GM21423 (cell line): ENCODE results near the gene SPINT1.
"Not testable (repeated sequence)": the region's sequence is repeated elsewhere in the genome, so short reads cannot be mapped to it uniquely, and the experiment has no call there.

Experiments used
- ATAC-seq: cut with Tn5 transposase; IDR thresholded peaks from one replicate; pipeline ENCODE4 v1.9.1; 2021; ENCODE audit warnings: mild to moderate bottlenecking, moderate library complexity; ENCODE audit not compliant: unreplicated experiment

The SPINT1 gene

GRCh38 chr15:40857601-40858341 lies 13.9 kb downstream of the SPINT1 start:
- ATAC-seq, result peak; percentile 62

GRCh38 chr15:40858706-40859105 lies 14.9 kb downstream of the SPINT1 start:
- ATAC-seq, result no peak

GRCh38 chr15:40859206-40859851 lies 15.5 kb downstream of the SPINT1 start:
- no peak for ATAC-seq

GRCh38 chr15:40861147-40861546 lies 17.3 kb downstream of the SPINT1 start:
- ATAC-seq, result not testable (repeated sequence)

DNA sequence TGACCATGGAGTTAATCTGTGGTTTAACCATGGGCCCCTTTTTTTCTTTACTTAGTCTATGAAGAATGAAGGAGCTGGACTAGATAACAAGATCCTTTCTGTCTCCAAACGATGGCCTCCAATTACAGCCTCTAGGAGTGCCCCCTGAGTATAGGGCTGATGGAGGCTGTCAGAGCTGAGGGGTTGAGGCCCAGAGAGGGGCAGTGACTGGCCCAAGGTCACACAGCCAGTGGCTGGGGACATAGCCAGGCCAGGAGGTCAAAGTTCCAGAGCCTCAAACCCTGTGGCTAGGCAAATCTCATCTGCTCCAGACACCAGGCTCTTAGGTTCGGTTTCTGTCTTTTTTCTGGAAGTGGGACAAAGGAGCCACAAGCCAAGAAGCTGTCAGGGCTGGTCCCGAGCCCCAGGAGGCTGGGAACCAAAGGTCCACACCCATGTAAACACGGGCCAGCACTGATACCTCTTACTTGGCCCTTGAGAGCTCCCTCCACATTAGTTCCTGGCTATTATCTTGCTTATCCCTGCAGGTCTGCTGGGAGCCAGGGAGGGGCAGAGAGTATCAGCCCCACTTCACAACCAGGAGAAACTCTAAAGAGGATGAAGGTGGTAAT lies 19.9 kb downstream of the SPINT1 start:
- ATAC-seq, result no peak

DNA sequence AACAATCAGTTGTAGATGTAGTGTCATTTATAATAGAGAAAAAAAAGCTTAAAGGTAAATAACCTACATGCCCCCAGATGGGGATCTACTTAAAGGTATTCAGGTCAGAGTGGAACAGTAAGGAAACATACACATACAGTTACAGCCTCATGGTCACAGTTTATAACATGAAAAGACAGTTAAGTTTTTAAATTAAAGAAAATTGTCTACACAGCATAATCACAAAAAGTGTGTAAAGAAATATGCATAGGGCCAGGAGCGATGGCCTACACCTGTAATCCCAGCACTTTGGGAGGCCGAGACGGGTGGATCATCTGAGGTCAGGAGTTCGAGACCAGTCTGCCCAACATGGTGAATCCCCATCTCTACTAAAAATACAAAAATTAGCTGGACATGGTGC lies 23.4 kb downstream of the SPINT1 start:
- ATAC-seq, result no peak

DNA sequence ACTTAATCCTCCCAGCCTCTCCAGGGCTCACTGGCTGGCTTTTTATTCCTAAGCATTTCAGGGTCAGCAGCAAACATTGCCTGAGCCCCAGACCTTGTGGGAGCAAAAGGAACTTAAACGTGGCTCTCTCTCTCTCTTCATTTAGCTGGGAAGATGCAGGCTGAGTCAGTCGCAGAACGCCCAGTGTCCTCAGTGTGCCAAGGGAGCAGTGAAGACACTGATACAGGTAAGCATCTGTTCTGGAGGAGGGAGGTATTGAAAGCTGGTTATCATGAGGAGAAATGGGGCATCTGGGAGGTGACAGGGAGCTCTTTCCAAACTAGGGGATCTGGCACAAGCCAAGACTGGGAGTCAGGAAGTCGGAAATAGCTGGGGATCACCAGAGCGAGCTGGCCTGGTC lies 25.8 kb downstream of the SPINT1 start:
- ATAC-seq, result no peak

GRCh38 chr15:40870716-40871115 lies 26.9 kb downstream of the SPINT1 start:
- no peak for ATAC-seq

DNA sequence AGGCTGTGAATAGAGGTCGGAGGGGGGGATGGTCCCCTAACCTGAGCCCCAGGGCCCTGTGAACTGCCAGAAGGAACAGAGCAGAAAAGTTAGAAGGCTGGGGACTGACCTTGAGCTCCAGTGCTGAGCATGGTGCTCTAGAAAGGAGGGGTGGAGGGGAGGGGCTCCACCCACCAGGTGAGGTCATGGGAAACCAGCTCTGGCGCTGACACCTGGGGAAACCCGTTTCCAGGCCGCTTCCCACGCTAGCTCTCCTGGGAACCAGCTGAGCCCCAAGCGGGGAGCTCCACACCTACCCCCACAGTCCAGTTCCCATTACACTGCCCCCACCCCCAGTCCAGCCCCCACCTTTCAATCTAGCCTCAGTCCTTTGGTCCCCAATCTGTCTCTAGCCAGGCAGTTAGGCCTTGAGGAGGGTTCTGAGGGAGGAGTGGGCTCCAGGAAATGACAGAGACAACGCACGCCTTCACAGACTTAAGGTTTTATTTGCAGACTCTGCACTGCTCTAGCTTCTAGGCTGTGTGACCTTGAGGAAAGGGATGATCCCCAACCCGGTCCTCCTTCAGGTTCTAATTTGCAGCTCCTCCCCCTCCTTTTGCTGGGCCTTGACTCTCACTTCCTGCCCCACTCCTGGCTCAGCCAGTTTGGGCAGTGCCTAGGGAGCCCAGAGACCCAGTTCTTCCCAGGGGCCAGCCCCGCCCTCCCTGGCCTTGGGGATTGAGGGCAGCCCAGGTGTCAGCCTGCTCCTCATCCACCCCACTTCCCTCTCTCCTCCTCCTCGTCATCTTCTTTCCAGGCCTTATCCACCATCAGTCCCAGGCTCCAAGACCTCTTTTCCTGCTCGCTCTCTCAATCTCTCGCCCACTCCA lies 28.1 kb downstream of the SPINT1 start:
- ATAC-seq, result no peak

DNA sequence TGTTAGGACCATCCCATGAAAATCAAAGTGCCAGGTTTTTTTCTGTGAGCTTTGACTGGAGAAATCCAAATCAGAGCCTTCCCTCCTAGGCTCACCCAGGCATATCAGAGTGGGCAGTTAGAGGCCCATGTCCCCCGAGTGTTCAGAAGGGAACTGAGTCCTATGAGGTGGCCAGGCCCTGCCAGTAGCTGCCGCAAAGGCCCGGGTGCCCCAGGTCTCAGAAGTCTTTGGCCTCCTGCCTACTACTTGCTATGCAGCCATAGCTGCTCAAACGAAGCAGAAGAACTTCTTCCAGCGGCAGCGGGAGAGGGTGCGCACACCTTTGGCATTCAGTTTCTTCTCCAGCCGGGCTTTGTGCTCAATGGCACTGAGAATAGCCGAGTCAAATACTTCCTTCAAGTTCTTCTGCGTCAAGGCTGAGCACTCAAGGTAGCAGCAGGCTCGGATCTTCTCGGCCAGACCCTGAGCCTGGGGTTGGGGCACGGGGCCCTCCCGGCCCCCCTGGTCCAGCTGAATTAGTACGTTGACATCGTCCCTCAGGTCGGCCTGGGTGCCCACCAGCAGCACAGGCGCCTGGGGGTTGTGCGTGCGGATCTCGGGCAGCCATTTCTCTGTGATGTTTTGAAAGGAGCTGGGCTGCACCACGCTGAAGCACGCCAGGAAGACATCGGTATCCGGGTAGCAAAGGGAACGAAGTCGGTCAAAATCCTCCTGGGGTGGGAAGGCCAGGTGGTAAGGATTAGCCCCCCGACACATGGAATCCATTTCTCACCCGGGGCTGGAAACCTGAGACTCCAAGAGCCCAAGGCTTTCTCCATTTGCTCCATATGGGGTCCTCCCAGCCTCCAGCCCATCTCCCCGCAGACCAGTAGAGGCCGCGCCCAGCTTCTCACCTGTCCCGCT lies 29.2 kb downstream of the SPINT1 start:
- no peak for ATAC-seq

- ATAC-seq, result peak; percentile 49
Observed at GRCh38 chr15:40873694-40874561, 30.1 kb downstream of the SPINT1 start, which contains the start of gene RHOV. Gene RHOV (minus strand): TSS chr15:40874234. CDS start chr15:40874139, 95 bp downstream.

DNA sequence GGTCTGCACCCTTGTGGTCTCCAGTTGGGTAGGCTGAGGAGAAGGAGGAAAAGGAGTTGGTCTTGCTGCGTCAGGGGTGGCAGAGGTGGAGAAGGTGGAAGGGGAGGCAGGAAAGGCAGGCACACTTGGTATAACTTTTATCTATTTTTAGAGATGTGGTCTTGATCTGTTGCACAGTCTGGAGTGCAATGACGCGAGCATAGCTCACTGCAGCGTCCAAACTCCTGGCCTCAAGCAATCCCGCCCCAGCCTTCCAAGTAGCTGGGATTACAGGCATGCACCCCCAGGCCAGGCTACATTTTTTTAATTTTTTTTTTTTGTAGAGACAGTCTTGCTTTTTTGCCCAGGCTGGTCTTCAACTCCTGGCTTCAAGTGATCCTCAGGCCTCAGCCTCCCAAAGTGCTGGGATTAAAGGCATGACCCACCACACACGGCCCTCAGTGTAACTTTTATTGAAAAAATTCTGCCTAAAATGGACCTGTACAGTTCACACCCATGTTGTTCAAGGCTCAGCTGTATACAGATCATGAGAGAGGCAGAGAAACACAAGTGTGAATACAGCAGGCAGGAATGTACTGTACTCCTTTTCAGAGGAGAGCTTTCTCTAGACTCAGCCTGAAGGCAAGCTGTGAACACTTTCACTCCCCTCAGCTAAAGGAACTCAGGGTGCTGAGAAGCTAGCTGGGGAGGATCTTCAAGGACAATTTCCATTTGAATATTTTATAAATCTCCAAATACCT lies 32.3 kb downstream of the SPINT1 start:
- no peak for ATAC-seq

- no peak for ATAC-seq
Observed at GRCh38 chr15:40877694-40878093, 33.8 kb downstream of the SPINT1 start.

DNA sequence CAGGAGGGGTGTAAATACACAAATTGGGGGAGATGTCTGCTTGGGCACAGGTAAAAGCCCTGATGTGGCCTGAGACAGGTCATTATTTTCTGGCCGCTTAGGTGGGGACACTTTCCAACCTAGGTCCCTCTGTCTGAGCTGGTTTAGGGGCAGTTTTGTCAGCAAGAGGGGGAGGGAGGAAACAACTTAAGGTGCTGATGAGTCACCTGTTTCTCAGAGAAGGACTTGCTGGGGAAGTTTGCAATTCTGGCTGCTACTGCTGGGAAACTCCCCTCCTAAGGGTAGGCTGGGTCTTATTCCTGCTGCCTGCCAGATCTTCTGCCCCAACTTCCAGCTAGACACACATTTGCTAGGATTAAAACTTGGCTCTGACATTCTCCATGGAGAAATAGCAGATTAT lies 34.9 kb downstream of the SPINT1 start:
- ATAC-seq, result no peak

- ATAC-seq, result no peak
Observed at GRCh38 chr15:40879609-40880008, 35.8 kb downstream of the SPINT1 start.

DNA sequence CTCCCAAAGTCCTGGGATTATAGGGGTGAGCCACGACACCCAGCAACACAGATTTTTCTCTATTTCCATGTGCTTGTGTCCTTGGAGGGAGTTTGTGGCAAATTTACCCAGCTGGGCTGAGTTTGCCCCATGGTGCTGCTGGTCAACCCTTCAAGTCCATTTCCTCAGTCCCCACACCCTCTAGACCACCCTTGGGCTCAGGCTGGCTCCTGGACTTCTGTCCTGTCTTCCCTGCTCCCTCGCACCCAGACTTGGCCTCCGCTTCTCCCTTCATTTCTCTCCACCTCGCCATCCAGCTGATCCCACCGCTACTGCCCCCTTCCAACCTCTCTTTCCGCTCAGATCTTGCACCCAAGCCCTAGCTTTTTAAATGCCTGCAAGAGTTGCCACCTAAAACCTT lies 37.5 kb downstream of the SPINT1 start:
- ATAC-seq, result no peak

DNA sequence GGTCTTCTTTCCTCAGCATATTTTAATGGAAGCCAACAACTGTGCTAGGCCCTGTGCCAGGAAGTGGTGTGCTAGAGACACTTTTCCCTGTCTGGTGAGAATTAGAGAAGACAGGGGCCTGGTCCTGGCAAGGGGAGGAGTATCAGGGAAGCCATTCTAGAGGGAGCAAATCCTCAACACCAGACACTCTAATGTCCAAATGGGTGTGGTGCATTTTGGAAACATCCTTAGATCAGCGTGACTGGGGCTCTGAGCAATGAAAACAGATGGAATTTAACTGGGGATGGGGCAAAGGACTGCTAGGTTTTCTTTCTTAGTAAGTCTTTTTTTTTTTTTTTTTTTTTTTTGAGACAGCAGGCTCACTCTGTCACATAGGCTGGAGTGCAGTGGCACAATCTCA lies 42.7 kb downstream of the SPINT1 start:
- no peak for ATAC-seq

DNA sequence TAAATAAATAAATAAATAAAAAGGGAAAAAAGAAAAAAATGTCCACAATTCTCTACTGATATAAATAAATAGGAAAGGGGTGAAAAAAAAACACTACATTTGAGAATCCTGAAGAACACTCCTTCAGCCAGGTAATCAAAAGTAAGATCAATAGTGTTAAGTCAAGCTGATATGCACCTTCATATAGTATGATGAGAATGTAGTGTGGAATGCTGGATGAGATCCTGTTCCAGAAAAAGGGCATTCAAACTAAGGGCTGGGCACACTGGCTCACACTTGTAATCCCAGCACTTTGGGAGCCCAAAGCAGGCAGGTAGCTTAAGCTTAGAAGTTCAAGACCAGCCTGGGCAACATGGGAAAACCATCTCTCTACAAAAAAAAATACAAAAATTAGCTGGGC lies 45.3 kb downstream of the SPINT1 start:
- ATAC-seq, result no peak
